Tibial nerve (tissue), 4 donors: ENCODE data around the gene OTOP2.

Experiments used
- CTCF ChIP-seq, 5 experiments: fragments of 200-600 bp in 3 of 5; fragments of 450-650 bp in 2 of 5; sonication (generic) in 3 of 5; IDR thresholded peaks; one replicate each; pipeline ENCODE4 v1.5.1; 2016 to 2019; ENCODE audit warnings: antibody characterized with exemption in 5 of 5, mild to moderate bottlenecking in 3 of 5, moderate library complexity in 2 of 5
- EP300 ChIP-seq, 2 donors: sonication (generic); formaldehyde crosslinking; IDR thresholded peaks; one replicate each; pipeline ENCODE4 v1.6.1; 2017; ENCODE audit warnings: antibody characterized with exemption in 2 of 2, mild to moderate bottlenecking in 1 of 2
- POLR2A ChIP-seq, 2 donors: fragments of 450-650 bp; IDR thresholded peaks; one replicate each; pipeline ENCODE4 v1.6.1; 2017; ENCODE audit warnings: antibody characterized with exemption in 2 of 2, mild to moderate bottlenecking in 2 of 2, moderate library complexity in 2 of 2

GRCh38 chr17:74904687-74905409 is 19.2 kb upstream of the OTOP2 start:
- TF ChIP-seq POLR2A (IDR thresholded peaks at IDR 0.05) (no peak), CTCF (IDR thresholded peaks at IDR 0.05) (no peak), EP300 (IDR thresholded peaks at IDR 0.05) (no peak)
